Osteoblast (primary cell): ENCODE measurements around the gene DUOXA2. TPM values are rescaled to one million over a fixed set of nuclear protein-coding genes. Genes with fewer than 3 reads are reported as not detected.

Source experiments
- DNase-seq: peaks from one replicate; pipeline ENCODE4 v3.0.0; 2011; ENCODE audit warnings: low spot score, mixed read lengths; ENCODE audit not compliant: insufficient read length; ENCODE audit errors: missing footprints
- H2AFZ ChIP-seq: 2 replicates; pipeline ENCODE4 v1.6.0; 2011; ENCODE audit warnings: mild to moderate bottlenecking, low read length
- H3K27ac ChIP-seq: 2 replicates; pipeline ENCODE4 v1.5.1; 2011; ENCODE audit warnings: mild to moderate bottlenecking, low read depth, low read length, moderate library complexity
- H3K27me3 ChIP-seq: 2 replicates; pipeline ENCODE4 v1.6.0; 2012; ENCODE audit warnings: mild to moderate bottlenecking, control low read depth, inconsistent platforms, low read length, moderate library complexity; ENCODE audit not compliant: insufficient read depth
- H3K36me3 ChIP-seq: 2 replicates; pipeline ENCODE4 v1.5.1; 2011; ENCODE audit warnings: mild to moderate bottlenecking, low read length, control low read depth, moderate library complexity; ENCODE audit not compliant: insufficient read depth
- H3K4me1 ChIP-seq: 2 replicates; pipeline ENCODE4 v1.5.1; 2011; ENCODE audit warnings: mild to moderate bottlenecking, low read length, control low read depth, moderate library complexity; ENCODE audit not compliant: insufficient read depth
- H3K4me2 ChIP-seq: 2 replicates; pipeline ENCODE4 v1.6.0; 2011; ENCODE audit warnings: mild to moderate bottlenecking, low read length; ENCODE audit not compliant: insufficient read depth
- H3K4me3 ChIP-seq: fragments of 200-600 bp; sonication (generic); 3 replicates; pipeline ENCODE4 v1.5.1; 2012; ENCODE audit warnings: mild to moderate bottlenecking, low read length, inconsistent platforms; ENCODE audit not compliant: insufficient read depth
- H3K79me2 ChIP-seq: 2 replicates; pipeline ENCODE4 v1.6.0; 2012; ENCODE audit warnings: mild to moderate bottlenecking, low read length, control low read depth, inconsistent platforms; ENCODE audit not compliant: insufficient read depth
- H3K9me3 ChIP-seq: 2 replicates; pipeline ENCODE4 v1.5.1; 2011; ENCODE audit warnings: low read depth, low read length, control low read depth
- H4K20me1 ChIP-seq: 2 replicates; pipeline ENCODE4 v1.6.0; 2012; ENCODE audit warnings: mild to moderate bottlenecking, low read length, control low read depth; ENCODE audit not compliant: insufficient read depth
- CTCF ChIP-seq: IDR thresholded peaks from 2 replicates; pipeline ENCODE4 v1.5.1; 2011; ENCODE audit warnings: mild to moderate bottlenecking, low read depth, low read length, moderate library complexity; ENCODE audit errors: extremely low read depth
- total RNA-seq: library from RNA; depleted of rRNA; stranded (reverse); fragments of >200 nt; gene quantifications from 2 replicates; pipeline ENCODE4 v1.2.3, GENCODE V29; 2012

DUOXA2 gene
- total RNA-seq, 1 donor: not detected

GRCh38 chr15:45111390-45112142, 2.6 kb upstream of the DUOXA2 start:
- Histone ChIP-seq H3K27ac (no peak overlapping the region), H3K9me3 (no peaks in the 10 kb centered on the region), H2AFZ (no peak overlapping the region), H4K20me1 (no peaks in the 10 kb centered on the region), H3K4me3 (no peak overlapping the region), H3K4me1 (no peaks in the 10 kb centered on the region), H3K79me2 (no peaks in the 10 kb centered on the region), H3K4me2 (no peak overlapping the region), H3K36me3 (no peaks in the 10 kb centered on the region), H3K27me3 (peaks cover 81% of the 10 kb centered on the region)
- no peak for TF ChIP-seq CTCF
- peak; percentile 83 for DNase-seq

- peak; percentile 85 for DNase-seq
- Histone ChIP-seq H3K9me3 (no peaks in the 10 kb centered on the region), H3K4me3 (no peak overlapping the region), H3K36me3 (no peaks in the 10 kb centered on the region), H3K27ac (no peak overlapping the region), H3K4me2 (no peak overlapping the region), H3K79me2 (no peaks in the 10 kb centered on the region), H3K4me1 (no peaks in the 10 kb centered on the region), H4K20me1 (no peaks in the 10 kb centered on the region), H2AFZ (no peak overlapping the region), H3K27me3 (peaks cover 85% of the 10 kb centered on the region)
- TF ChIP-seq CTCF: no peak
Observed at GRCh38 chr15:45112143-45112590, 2.0 kb upstream of the DUOXA2 start.

- H3K27ac ChIP-seq: no peak overlapping the region
- peak; percentile 83 for DNase-seq
- no peak for TF ChIP-seq CTCF
- peaks cover 91% of the 10 kb centered on the region for H3K27me3 ChIP-seq
- H3K36me3 ChIP-seq: no peaks in the 10 kb centered on the region
- no peak overlapping the region for H3K4me3 ChIP-seq
- H4K20me1 ChIP-seq: no peaks in the 10 kb centered on the region
- H3K79me2 ChIP-seq: no peaks in the 10 kb centered on the region
- H3K9me3 ChIP-seq: no peaks in the 10 kb centered on the region
- H2AFZ ChIP-seq: no peak overlapping the region
- no peak overlapping the region for H3K4me2 ChIP-seq
- H3K4me1 ChIP-seq: no peaks in the 10 kb centered on the region
Observed at GRCh38 chr15:45112591-45113379, 1.3 kb upstream of the DUOXA2 start.

GRCh38 chr15:45113380-45113990, 641 bp upstream of the DUOXA2 start:
- Histone ChIP-seq H3K79me2 (no peaks in the 10 kb centered on the region), H3K4me3 (no peak overlapping the region), H2AFZ (no peak overlapping the region), H3K4me2 (no peak overlapping the region), H3K9me3 (no peaks in the 10 kb centered on the region), H3K36me3 (no peaks in the 10 kb centered on the region), H4K20me1 (no peaks in the 10 kb centered on the region), H3K27ac (no peak overlapping the region), H3K4me1 (no peaks in the 10 kb centered on the region), H3K27me3 (peaks cover 86% of the 10 kb centered on the region)
- no peak for TF ChIP-seq CTCF
- DNase-seq: peak; percentile 79
